Vagina (tissue), 2 donors: ENCODE measurements around the gene BSDC1. TPM values are rescaled to one million over a fixed set of nuclear protein-coding genes. Genes with fewer than 3 reads are reported as not detected.

Source experiments
- DNase-seq, 2 donors: peaks; one replicate each; pipeline ENCODE4 v3.0.0-alpha.2; 2017; ENCODE audit errors: extremely low spot score in 2 of 2
- H3K27ac ChIP-seq: fragments of 200-600 bp; sonication (generic); one replicate; pipeline ENCODE4 v1.5.1; 2019
- H3K27me3 ChIP-seq: fragments of 200-600 bp; sonication (generic); one replicate; pipeline ENCODE4 v1.5.1; 2019
- H3K36me3 ChIP-seq, 2 donors: fragments of 200-600 bp; sonication (generic); one replicate each; pipeline ENCODE4 v1.5.1; 2017 to 2019
- H3K4me1 ChIP-seq: fragments of 200-600 bp; sonication (generic); one replicate; pipeline ENCODE4 v1.5.1; 2019
- H3K4me3 ChIP-seq, 2 donors: fragments of 200-600 bp; sonication (generic); 1 replicate in 1 of 2; 2 replicates in 1 of 2; pipeline ENCODE4 v1.5.1; 2016 to 2019
- H3K9me3 ChIP-seq: fragments of 200-600 bp; sonication (generic); one replicate; pipeline ENCODE4 v1.5.1; 2019
- CTCF ChIP-seq, 3 experiments: fragments of 450-650 bp in 2 of 3; fragments of 200-600 bp in 1 of 3; sonication (generic) in 1 of 3; IDR thresholded peaks; one replicate each; pipeline ENCODE4 v1.5.1; 2017 to 2019; ENCODE audit warnings: antibody characterized with exemption in 3 of 3, mild to moderate bottlenecking in 2 of 3, moderate library complexity in 2 of 3
- POLR2A ChIP-seq, 2 donors: fragments of 450-650 bp; IDR thresholded peaks; one replicate each; pipeline ENCODE4 v1.6.1; 2017; ENCODE audit warnings: antibody characterized with exemption in 2 of 2, mild to moderate bottlenecking in 2 of 2, moderate library complexity in 2 of 2
- POLR2AphosphoS5 ChIP-seq, 2 donors: sonication (generic); formaldehyde crosslinking; IDR thresholded peaks; one replicate each; pipeline ENCODE4 v1.9.0; 2017; ENCODE audit warnings: antibody characterized with exemption in 2 of 2, mild to moderate bottlenecking in 2 of 2, low read depth in 1 of 2; ENCODE audit not compliant: insufficient read depth in 1 of 2
- intact Hi-C: fragments of 100-400 bp; cut with DNase I; formaldehyde crosslinking; loops from one replicate; pipeline ENCODE4 v1.15.1; 2023
- total RNA-seq: library from RNA; depleted of rRNA; stranded (reverse); fragments of >200 nt; gene quantifications from one replicate; pipeline ENCODE4 v1.2.3, GENCODE V29; 2016

BSDC1 gene
- total RNA-seq, 1 donor from 2014 or later: 54.3 TPM

- no peaks in the 10 kb centered on the region for H3K9me3 ChIP-seq
- no peaks in the 10 kb centered on the region for H3K36me3 ChIP-seq
- H3K27me3 ChIP-seq: no peaks in the 10 kb centered on the region
- no peak for TF ChIP-seq CTCF (IDR thresholded peaks at IDR 0.05)
- no peak for TF ChIP-seq POLR2A (IDR thresholded peaks at IDR 0.05)
- TF ChIP-seq POLR2AphosphoS5 (IDR thresholded peaks at IDR 0.05; ENCODE audit: insufficient read depth in 1 of 2, low read depth in 1 of 2): no peak
- intact Hi-C loops: no loop called here
- H3K27ac ChIP-seq: peak overlapping the region; percentile 98
- H3K4me1 ChIP-seq: peaks cover 29% of the 10 kb centered on the region
- peak overlapping the region; percentile 80 to 91 for H3K4me3 ChIP-seq
- DNase-seq: no peak
These were observed 41.9 kb downstream of the BSDC1 start for GRCh38 chr1:32352239-32352745.

- intact Hi-C loops: no loop called here
- H3K9me3 ChIP-seq: no peaks in the 10 kb centered on the region
- H3K27me3 ChIP-seq: no peaks in the 10 kb centered on the region
- no peaks in the 10 kb centered on the region for H3K36me3 ChIP-seq
- H3K27ac ChIP-seq: peak overlapping the region; percentile 98
- peaks cover 29% of the 10 kb centered on the region for H3K4me1 ChIP-seq
- H3K4me3 ChIP-seq: peak overlapping the region; percentile 80 to 91
- peak; percentile 27 to 84 for TF ChIP-seq POLR2AphosphoS5 (IDR thresholded peaks at IDR 0.05; ENCODE audit: insufficient read depth in 1 of 2, low read depth in 1 of 2)
- no peak for TF ChIP-seq CTCF (IDR thresholded peaks at IDR 0.05)
- peak in 1 of 2 donors; percentile 93 for TF ChIP-seq POLR2A (IDR thresholded peaks at IDR 0.05)
- DNase-seq: no peak
These were observed 42.6 kb downstream of the BSDC1 start for GRCh38 chr1:32351399-32352238.

GRCh38 chr1:32350785-32351398 is 43.3 kb downstream of the BSDC1 start:
- Histone ChIP-seq H3K36me3 (no peaks in the 10 kb centered on the region), H3K9me3 (no peaks in the 10 kb centered on the region), H3K4me1 (peaks cover 29% of the 10 kb centered on the region), H3K27me3 (no peaks in the 10 kb centered on the region), H3K4me3 (peak overlapping the region; percentile 80 to 91), H3K27ac (peak overlapping the region; percentile 98)
- no peak for DNase-seq
- TF ChIP-seq POLR2A (IDR thresholded peaks at IDR 0.05): no peak
- peak; percentile 6 to 78 (median 33) for TF ChIP-seq CTCF (IDR thresholded peaks at IDR 0.05)
- intact Hi-C loops: no loop called here

- Histone ChIP-seq H3K4me3 (no peak overlapping the region), H3K27me3 (no peaks in the 10 kb centered on the region), H3K4me1 (peaks cover 27% of the 10 kb centered on the region), H3K27ac (no peak overlapping the region), H3K36me3 (no peaks in the 10 kb centered on the region), H3K9me3 (no peaks in the 10 kb centered on the region)
- DNase-seq: no peak
- TF ChIP-seq POLR2A (IDR thresholded peaks at IDR 0.05) (no peak), POLR2AphosphoS5 (IDR thresholded peaks at IDR 0.05; ENCODE audit: insufficient read depth in 1 of 2, low read depth in 1 of 2) (no peak), CTCF (IDR thresholded peaks at IDR 0.05) (no peak)
- intact Hi-C loops: no loop called here
These were observed 45.0 kb downstream of the BSDC1 start for GRCh38 chr1:32349211-32349708.
